HG02981 (cell line): ENCODE results near the gene SLC28A1.
"Not testable (repeated sequence)": the region's sequence is repeated elsewhere in the genome, so short reads cannot be mapped to it uniquely, and the experiment has no call there.

Experiments
- ATAC-seq: cut with Tn5 transposase; IDR thresholded peaks from one replicate; pipeline ENCODE4 v1.9.1; 2021; ENCODE audit warnings: mild to moderate bottlenecking, moderate library complexity; ENCODE audit not compliant: unreplicated experiment

Gene SLC28A1

GRCh38 chr15:84883916-84884781 lies at the start of gene SLC28A1:
TSS of gene SLC28A1 (plus strand) at chr15:84884662. CDS start at chr15:84887761, 3,099 bp downstream.
- no peak for ATAC-seq

- no peak for ATAC-seq
These were observed 49.5 kb upstream of the SLC28A1 start for GRCh38 chr15:84834969-84835368.

DNA sequence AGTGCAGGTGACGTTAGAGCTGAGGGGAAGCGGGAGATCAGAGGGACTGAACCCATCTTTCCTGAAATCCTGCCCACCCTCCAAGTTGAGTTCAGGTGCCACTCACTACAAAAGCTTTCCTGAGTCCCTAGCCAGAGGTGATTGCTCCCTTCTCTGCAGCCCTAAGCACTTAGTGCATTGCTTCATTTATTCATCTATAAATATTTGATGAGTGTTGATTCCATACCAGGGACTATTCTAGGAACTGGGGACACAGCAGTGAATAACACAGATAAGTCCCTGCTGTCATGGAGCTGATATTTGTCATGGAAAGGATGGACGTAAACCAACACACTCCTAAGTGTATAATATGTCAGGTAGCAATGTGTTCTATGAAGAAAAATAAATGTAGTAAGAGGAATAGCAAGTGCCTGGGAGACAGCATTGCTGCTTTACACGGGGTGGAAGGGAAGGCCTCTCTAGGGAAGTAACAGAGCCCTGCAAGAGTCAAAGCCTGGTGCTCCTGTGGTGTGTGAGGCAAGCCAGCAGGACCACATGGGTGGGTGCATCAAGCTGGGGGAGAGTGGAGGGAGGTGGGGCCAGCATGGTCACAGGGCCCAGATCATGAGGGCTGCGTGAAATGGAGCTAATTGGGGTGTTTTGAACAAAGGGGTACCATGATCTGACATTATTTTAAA lies 48.7 kb upstream of the SLC28A1 start:
- ATAC-seq: no peak

- no peak for ATAC-seq
These were observed 47.6 kb upstream of the SLC28A1 start for GRCh38 chr15:84836844-84837243.

DNA sequence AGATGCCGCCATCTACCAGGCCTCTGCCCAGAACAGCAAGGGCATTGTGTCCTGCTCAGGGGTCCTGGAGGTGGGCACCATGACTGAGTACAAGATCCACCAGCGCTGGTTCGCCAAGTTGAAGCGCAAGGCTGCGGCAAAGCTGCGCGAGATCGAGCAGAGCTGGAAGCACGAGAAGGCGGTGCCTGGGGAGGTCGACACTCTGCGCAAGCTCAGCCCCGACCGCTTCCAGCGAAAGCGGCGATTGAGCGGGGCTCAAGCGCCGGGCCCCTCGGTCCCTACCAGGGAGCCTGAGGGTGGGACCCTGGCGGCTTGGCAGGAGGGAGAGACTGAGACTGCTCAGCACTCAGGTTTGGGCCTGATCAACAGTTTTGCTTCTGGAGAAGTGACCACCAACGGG lies 44.7 kb upstream of the SLC28A1 start:
- ATAC-seq: no peak

DNA sequence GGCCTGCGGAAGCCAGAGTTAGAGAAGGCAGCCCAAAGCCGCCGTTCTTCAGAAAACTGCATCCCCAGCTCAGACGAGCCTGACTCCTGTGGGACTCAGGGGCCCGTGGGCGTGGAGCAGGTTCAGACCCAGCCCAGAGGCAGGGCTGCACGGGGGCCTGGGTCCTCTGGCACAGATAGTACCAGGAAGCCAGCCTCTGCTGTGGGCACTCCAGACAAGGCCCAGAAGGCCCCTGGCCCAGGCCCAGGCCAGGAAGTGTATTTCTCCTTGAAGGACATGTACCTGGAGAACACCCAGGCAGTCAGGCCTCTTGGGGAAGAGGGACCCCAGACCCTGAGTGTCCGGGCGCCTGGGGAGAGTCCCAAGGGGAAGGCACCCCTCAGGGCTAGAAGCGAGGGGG lies 44.2 kb upstream of the SLC28A1 start:
- no peak for ATAC-seq

DNA sequence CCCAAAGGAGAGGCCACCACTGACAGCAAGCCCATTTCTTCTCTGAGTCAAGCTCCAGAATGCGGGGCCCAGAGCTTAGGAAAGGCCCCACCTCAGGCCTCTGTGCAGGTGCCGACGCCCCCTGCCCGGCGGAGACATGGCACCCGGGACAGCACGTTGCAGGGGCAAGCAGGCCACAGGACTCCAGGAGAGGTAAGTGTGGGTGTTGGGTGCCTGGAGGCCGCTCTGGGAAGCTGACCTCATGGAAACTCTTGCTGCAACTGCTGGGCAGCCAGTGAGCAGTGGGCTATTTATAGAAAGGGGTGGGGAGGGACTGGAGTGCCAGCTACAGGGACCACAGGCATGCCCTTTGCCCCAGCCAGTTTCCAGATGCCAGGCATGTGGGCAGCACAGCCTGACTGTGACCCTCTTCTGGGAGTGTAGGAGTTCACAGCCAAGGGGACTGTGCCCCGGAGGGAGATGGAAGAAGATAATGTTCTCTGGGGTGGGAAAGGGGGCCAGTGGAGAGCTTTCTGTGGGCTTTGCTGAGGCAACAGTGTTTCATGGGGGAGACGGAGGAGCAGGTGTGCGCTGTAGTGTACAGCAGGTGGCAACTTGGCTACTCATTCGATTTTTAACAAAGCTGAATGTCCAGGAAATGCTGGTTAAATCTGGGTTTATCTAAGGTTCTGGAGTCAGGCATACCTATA lies 43.6 kb upstream of the SLC28A1 start:
- ATAC-seq: no peak

GRCh38 chr15:84842781-84843180 lies 41.7 kb upstream of the SLC28A1 start:
- no peak for ATAC-seq

DNA sequence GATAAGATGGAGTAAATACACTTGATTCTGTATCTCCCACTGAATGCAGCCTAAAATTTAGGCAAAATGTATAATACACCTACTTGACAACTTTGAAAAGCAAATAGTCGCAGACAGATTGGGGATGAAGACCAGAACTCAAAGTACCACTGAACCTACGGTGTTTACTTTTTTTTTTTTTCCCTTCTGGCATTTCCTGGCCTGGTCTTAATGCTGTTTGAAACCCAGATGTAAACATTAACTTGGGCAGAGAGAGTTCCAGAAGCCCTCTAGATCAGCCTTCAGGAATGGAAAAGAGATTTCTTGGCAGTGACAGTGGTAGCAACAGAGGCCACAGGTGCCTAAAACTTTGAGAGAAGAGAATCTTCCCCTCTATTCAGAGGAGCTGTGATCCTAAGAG lies 39.5 kb upstream of the SLC28A1 start:
- no peak for ATAC-seq

GRCh38 chr15:84845631-84846030 lies 38.8 kb upstream of the SLC28A1 start:
- not testable (repeated sequence) for ATAC-seq

- no peak for ATAC-seq
These were observed 38.2 kb upstream of the SLC28A1 start for GRCh38 chr15:84846269-84846668.

DNA sequence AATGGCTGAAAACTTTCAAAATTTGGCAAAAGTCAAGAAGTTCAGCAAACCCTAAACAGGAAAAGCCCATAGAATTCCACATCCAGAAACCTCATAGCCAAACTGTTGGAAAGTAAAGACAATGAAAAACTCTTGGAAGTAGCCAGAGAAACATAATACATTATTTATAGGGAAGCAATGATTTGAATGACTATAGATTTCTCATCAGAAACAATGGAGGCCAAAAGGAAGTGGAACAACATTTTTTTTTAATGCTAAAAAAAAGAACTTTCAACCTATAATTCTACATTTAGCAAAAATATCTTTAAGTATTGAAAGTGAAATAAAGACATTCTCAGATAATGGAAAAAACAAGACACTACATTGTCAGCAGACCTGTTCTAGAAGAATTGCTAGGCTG lies 37.1 kb upstream of the SLC28A1 start:
- ATAC-seq: no peak

DNA sequence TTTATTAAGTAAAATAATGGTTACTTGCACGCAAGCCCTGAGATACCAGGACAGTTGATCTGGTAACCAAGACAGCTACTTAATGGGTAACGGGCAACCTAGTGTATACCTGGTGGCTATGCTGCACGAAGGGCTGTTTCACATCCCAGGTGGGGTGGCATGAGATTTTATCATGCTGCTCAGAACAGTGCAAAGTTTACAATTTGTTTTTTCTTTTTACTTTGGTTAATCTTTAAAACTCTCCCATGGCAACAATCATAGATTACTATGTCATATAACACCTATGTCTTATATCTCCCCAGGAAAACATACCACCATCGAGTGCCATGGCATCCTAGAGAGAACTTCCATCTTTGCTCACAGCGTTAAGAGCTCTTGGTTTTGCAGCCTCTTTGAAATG lies 32.2 kb upstream of the SLC28A1 start:
- no peak for ATAC-seq

DNA sequence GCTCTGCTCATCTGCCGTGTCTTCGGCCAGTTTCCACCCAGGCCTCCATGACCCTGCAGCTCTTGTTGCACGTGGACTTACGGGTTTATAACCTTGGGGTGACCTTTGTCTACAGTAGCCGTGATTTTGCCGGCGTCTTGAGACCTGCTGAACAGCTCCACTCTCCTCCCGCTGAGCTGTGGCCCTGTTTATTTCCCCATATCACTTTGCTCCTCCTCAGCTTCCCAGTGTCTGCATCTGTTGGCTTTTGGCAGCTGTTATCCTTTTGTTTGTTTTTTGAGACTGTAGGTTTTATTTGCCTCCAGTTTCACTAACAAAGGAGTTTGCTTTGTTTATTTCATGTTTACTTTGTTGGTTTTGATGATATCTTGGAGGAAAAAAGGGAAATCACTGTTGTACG lies 29.3 kb upstream of the SLC28A1 start:
- ATAC-seq: no peak

- ATAC-seq: no peak
These were observed 28.7 kb upstream of the SLC28A1 start for GRCh38 chr15:84855765-84856164.

DNA sequence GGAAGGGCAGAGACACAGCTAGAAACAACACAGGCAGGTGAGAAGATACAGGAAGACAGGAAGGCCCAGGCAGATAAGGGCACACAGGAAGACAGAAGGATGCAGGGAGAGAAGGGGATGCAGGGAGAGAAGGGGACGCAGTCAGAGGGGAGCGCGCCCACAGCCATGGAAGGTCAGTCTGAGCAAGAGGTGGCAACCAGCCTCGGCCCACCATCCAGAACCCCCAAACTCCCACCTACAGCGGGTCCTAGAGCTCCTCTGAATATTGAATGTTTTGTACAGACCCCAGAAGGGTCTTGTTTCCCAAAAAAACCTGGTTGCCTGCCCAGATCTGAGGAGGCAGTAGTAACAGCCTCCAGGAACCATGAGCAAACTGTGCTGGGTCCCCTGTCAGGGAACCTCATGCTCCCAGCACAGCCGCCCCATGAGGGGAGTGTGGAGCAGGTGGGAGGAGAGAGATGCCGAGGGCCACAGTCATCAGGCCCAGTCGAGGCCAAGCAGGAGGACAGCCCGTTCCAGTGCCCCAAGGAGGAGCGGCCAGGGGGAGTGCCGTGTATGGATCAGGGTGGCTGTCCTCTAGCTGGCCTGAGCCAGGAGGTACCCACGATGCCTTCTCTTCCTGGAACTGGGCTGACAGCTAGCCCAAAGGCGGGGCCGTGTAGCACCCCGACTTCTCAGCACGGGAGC lies 27.6 kb upstream of the SLC28A1 start:
- ATAC-seq: no peak

- no peak for ATAC-seq
These were observed 27.0 kb upstream of the SLC28A1 start for GRCh38 chr15:84857418-84858004.

DNA sequence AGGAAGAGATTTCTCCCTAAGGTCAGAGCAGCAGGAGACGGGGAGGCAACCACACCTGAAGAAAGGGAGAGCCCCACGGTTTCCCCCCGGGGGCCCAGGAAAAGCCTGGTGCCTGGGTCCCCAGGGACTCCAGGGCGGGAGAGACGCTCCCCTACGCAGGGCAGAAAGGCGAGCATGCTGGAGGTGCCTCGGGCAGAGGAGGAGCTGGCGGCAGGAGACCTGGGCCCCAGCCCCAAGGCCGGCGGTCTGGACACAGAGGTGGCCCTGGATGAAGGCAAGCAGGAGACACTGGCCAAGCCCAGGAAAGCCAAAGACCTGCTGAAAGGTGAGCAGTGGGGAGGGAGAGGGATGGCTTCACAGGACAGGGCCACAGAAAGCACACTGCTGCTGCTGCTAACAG lies 26.2 kb upstream of the SLC28A1 start:
- ATAC-seq: no peak

- ATAC-seq: no peak
These were observed 25.3 kb upstream of the SLC28A1 start for GRCh38 chr15:84859144-84859543.

DNA sequence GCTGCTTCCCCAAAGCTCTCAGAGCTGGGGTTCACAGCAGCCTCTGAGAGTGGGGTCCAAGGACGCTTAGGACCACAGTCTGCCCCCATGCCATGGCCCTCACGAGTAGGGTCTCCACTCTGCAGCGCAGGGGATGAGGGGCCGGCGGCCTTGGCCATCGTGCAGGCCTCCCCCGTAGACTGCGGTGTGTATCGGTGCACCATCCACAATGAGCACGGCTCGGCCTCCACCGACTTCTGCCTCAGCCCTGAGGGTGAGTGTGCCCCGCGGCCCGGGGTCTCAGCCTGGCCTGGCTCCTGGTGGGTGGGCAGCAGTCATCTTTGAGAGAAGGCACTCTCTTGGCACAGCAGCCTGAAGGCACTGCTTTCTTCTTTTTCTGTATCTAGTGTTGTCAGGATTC lies 24.8 kb upstream of the SLC28A1 start:
- no peak for ATAC-seq

GRCh38 chr15:84861781-84862180 lies 22.7 kb upstream of the SLC28A1 start:
- no peak for ATAC-seq
